HG03558 (cell line): ENCODE measurements around the gene ALDH1B1.
"Not testable (repeated sequence)": the region's sequence is repeated elsewhere in the genome, so short reads cannot be mapped to it uniquely, and the experiment has no call there.

Source experiments
- ATAC-seq: cut with Tn5 transposase; IDR thresholded peaks from one replicate; pipeline ENCODE4 v1.9.1; 2021; ENCODE audit warnings: moderate number of reproducible peaks; ENCODE audit not compliant: unreplicated experiment; ENCODE audit errors: extremely low read depth

ALDH1B1 gene

GRCh38 chr9:38385896-38386295, 6.6 kb upstream of the ALDH1B1 start:
- no peak for ATAC-seq

DNA sequence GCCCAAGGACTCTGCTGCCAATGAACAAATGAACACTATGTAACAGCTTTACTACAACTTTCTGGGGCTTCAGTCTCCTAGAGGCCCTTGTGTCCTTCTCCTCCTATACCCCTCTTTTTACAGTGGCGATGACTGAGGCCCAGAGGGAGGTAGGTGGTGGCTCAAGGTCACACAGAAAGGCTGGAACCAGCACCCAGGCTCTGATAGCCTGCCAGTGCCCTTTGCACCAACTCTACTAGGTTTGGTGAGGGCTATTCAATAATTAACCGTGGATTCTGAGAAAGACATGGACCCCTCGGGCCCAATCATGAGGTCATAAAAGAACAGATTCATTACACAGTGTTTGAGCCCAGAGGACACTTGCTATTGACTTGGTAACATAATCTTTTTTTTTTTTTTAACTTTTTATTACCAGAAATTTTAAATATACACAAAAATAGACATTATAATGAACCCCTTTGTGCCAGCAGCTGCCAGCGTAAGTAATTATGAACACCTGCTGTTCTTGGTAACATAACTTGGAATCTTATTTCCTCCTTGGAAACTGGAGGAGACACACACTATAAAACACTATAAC, 6.1 kb upstream of the ALDH1B1 start:
- ATAC-seq, result no peak

DNA sequence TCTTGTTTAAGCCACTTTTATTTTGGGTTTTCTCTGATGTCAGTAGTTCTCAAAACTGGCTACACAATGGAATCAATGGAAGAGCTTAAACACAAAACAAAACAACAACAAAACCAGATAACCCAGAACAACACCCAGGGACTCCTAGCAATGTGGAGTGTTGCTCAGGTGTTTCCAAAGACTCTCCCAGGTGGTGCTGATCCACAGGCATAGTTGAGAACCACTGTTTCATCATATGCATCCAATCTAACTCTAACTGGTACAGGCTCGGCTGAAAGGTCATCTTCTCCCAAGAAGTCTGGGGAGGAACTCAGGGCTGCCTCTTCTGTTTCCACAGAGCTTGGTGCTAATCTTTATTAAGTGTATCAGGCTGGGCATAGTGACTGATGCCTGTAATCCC, 5.4 kb upstream of the ALDH1B1 start:
- no peak for ATAC-seq

- no peak for ATAC-seq
Observed at GRCh38 chr9:38387751-38388150, 4.8 kb upstream of the ALDH1B1 start.

DNA sequence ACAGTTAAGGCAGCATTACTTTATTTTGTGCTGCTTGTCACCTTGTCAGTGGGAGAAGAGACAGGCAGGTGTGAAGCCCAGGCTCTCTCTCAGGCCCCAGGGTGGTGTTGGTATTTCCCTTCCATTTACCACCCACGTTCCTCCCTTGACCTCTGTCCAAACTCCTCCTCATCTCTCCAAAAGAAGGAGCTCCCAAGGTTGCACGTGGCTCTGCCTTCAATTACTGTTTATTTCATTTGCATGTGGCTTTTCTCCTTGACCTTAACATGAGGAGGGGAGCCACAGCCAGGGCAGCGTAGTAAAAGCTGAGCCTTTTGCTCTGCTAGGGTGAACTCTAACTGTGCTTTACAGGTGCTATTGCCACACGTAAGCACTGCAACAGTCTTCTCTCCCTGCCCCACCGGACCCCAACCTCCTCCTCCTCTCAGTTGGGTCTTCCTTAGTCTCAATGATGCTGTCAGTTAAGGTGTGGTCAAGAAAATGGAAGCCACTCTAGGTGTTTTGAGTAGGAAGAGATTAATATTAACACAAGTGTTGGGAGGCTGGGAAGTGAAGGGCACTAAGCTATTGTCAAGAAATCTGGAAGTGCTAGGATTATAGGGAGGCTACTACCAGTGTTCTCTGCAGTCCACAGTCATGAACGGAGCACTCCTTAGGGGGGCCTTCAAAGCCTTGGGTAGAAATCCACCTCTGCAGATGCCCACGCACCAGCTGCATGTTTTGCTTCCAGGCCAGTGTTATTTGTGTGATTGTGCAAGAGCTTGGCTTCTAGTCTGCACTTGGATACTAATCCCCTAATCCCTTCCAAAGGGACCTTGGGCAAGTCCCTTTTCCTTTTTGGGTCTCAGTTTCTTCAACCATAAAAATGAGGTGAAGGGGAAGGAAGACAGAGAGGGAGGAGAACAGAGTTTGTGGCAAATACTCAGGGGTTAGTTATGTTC, 3.9 kb upstream of the ALDH1B1 start:
- ATAC-seq, result no peak

DNA sequence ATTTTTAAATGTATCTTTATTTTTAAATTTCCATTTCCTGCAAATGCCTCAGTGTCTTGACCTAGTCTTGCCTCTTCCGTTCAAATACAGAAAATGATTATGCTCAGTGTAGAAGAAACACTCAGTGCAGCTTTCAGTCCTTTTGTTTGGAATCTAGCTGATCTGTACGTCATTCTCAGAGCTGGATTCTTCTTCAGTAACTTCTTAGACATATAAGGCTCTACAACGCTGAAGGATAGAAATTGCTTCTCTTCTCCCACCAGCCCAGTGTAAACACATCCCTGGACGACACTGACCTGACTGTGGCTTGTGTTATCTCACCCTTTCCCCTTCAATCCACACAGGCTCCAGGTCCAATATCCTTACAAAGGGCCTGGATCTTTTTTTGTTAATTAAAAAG, 3.2 kb upstream of the ALDH1B1 start:
- ATAC-seq, result no peak

DNA sequence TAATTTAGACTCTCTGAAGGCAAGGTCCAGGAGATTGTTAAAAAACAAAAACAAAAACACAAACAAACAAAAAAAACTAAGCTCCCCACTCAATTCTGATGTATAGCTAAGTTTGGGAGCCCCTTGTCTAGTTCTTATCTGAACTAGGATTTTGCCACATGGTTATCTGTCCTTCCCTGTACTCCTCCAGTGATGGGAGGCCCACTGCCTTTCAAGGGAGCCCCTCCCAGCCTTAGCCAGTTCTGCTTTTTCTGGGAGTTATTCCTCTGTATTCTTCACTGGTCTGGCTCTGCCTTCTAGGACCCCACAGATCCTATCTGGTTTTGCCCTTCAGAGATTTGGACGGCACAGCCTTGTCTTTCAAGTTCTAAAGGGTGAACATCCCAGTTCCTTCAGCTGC, 2.1 kb upstream of the ALDH1B1 start:
- ATAC-seq, result no peak

DNA sequence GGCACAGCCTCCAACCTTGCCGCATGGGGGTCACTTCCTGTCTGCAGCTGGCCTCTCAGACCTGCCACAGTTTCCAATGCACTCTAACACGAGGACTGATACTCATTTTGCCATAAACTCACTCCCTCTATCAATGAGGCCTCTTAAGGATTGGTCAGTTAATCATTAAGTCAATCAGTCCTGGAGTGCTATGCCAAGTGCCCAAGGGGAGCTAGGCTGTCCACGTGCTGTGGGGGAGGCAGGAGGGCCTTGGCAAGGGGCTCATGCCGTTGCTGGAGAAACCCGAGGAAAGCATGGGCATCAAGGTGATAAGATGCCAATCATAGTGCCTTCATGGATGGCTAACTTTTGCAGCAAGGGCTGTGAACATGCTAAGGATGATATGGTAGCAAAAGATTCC, 1.7 kb upstream of the ALDH1B1 start:
- ATAC-seq, result no peak

DNA sequence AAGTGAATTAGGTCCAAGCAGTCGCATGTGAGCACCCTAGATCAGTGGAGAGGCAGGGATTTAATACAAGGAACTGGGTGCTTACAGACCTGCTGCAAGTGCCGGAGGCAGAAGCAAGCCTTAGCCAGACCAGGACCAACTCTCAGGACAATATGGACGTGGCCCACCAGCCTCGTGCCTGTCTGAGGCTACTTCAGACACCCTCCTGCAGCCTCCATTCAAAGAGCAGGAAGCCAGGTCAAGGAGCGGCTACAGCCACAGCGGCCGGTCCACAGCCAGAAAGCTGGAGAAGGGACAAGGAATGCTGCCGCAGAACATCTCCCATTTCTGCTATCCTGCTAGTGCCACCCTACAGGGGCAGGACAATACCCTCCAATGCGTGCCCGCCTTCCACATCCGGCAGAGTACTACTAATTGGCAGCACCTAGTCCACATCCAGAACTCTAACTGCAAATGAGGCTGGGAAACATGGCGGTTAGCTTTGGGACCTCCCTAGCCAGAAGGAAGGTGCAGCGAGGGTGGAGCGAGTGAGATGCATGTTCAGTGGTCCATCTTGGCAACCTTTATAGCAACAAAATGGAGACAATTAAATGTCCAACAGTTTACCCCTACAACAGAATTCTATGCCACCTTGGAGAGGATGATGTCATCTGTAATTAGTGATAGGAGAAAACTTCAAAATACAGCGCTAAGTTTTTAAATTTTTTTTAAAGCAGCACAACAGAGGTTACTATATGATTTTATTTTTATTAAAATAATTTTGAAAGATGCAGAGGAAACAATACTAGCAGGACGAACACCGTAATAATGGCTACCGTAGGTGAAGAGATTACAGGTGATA, 1.0 kb upstream of the ALDH1B1 start:
- no peak for ATAC-seq

DNA sequence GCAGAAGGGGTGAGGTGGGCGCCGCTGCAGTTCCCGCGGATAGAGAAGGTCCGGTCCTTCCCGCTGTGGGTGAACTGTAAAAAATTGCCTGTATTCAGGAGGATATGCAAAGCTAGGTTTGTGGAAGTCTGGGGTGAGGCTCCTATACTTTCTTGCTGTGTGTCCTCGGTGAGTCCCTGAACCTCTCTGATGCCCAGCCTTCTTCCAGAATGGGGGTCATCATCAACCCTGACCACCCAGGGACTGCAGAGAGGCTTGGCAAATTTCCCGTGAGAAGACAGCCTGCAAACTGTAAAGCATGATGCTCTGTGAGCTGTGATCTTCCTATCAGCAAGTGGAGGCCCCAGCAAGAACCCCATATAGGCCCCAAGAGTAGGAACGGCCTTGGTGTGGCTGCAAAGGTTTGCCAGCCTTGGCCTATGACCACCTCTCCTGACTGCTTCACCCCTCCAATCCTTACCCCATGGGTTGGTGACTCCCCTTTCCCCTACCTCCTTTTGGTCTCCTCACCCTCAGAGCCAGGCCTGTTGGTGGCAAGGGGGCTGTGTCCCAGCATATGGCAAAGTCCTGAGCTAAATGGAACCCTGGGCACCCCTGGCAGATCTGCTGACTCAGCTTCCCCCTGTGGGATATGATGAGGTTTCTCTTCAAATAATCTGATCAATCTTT, 760 bp downstream of the ALDH1B1 start:
- no peak for ATAC-seq

- ATAC-seq, result no peak
Observed at GRCh38 chr9:38394416-38394815, 1.9 kb downstream of the ALDH1B1 start.

GRCh38 chr9:38395653-38396370, 3.3 kb downstream of the ALDH1B1 start:
- no peak for ATAC-seq

GRCh38 chr9:38396371-38396671, 3.8 kb downstream of the ALDH1B1 start:
- ATAC-seq, result no peak

DNA sequence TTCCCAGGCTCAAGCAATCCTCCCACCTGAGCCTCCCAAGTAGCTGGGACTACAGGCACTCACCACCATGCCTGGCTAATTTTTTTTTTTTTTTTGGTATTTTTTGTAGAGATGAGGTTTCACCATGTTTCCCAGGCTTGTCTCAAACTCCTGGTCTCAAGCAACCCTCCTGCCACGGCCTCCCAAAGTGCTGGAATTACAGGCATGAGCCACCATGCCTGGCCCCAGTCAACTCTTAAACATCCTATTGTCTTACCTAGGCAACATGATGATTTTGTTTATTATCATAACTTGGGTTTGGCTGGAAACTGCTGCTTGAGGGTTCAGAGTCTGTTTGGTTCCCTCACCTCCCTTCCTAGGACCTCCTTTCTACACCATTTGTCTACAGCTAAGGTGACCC, 6.7 kb downstream of the ALDH1B1 start:
- not testable (repeated sequence) for ATAC-seq

DNA sequence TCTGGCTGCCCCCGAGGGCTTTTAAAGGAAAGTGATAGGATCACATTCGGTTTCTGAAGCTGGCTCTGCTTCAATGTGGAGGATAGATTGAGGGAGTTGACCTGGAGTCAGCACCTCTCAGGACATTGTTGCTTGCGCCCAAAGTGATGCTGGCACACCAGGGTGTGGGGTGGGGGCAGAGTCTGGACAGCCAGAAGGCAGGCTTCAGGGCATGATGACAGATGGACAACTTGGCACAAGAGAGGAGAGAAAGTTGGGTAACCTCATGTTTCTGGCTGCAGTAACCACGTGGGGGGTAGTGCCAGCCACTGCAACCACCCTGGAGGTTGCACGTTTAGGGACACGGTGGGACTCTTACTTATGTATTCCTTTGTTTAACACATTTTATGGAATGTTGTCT, 9.5 kb downstream of the ALDH1B1 start:
- no peak for ATAC-seq

DNA sequence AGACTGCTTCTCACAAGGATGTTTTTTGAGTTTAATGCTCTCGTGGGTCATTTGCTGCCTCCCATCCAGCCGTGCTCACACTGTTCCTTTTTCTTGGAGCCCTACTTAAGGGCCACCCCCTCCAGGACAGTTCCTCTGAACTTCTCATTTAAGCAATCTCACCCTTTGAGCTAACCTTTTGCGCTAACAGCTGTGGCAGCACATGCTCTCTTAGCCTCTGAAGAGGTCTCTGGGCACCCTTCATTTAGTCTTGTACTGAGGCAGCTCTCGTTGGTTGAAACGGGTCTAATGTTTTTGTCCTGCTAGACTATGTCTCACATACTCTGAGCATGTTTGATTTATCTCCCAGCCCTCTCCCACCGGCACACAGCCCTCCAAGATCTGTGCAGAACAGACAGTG, 11.8 kb downstream of the ALDH1B1 start:
- no peak for ATAC-seq

- ATAC-seq, result no peak
Observed at GRCh38 chr9:38405785-38406184, 13.3 kb downstream of the ALDH1B1 start.

DNA sequence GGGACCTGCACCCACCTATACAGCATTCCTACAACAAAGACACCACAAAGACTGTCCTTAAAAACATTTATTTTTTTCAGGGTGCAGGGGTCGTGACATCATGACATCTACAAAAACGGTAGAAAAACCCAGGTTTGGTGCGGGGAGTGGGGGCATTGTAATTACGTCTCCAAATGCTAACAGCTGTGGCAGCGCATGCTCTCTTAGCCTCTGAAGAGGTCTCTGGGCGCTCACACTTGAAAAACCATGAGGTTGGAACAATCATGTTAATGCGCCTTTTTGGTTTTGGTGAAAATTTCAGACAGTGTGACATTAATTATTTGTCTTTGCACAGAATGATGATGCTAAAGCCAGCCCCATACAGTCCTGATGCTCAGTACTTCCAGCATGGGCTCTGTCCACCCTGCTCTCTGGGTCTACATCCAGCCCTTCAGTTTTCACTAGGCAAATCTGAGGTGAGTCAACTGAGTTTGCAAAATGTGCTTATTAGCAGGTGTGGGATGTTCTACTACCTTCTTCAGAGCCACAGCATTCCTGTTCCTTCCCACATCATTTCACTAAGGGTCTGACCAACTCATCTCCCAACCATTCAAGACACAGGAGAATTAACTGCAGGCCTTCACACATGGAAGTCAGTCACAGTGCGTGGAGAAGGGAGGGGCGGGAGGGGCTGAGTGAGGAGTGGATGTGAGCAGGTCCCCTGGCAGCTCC, 14.1 kb downstream of the ALDH1B1 start:
- ATAC-seq, result no peak

- no peak for ATAC-seq
Observed at GRCh38 chr9:38408719-38409118, 16.2 kb downstream of the ALDH1B1 start.
